H1 (cell line): ENCODE measurements around the gene HS1BP3.

Experiments
- ASH2L ChIP-seq: fragments of 200-600, 300-600 bp; sonication (generic); IDR thresholded peaks from one replicate; pipeline ENCODE4 v1.7.1; 2017; ENCODE audit warnings: low read length
- BRCA1 ChIP-seq: IDR thresholded peaks from 2 replicates; pipeline ENCODE4 v1.6.1; 2012; ENCODE audit warnings: low read depth, low read length, improper control_type of control experiment
- CEBPB ChIP-seq: IDR thresholded peaks from 2 replicates; pipeline ENCODE4 v1.6.1; 2012; ENCODE audit warnings: low read depth, low read length
- CHD1 ChIP-seq: IDR thresholded peaks from 2 replicates; pipeline ENCODE4 v1.6.1; 2012; ENCODE audit warnings: low read depth, low read length, improper control_type of control experiment
- CHD2 ChIP-seq: IDR thresholded peaks from 2 replicates; pipeline ENCODE4 v1.6.1; 2012; ENCODE audit warnings: low read length, improper control_type of control experiment
- CTBP2 ChIP-seq: IDR thresholded peaks from 2 replicates; pipeline ENCODE4 v1.7.0; 2011; ENCODE audit warnings: borderline replicate concordance, mild to moderate bottlenecking, moderate library complexity, mixed read lengths, low read length; ENCODE audit not compliant: insufficient read depth, insufficient read length
- CTCF ChIP-seq, 3 experiments: IDR thresholded peaks; 1 replicate in 2 of 3; 2 replicates in 1 of 3; pipeline versions ENCODE4 v1.5.1 to v1.6.1; 2011; ENCODE audit warnings: low read length in 3 of 3, mild to moderate bottlenecking in 3 of 3, inconsistent platforms in 2 of 3, low read depth in 1 of 3, moderate library complexity in 1 of 3; ENCODE audit not compliant: insufficient read depth in 1 of 3; ENCODE audit errors: control extremely low read depth in 1 of 3
- GABPA ChIP-seq: IDR thresholded peaks from 2 replicates; pipeline ENCODE4 v1.6.1; 2011; ENCODE audit warnings: mild to moderate bottlenecking, low read length, moderate library complexity, borderline replicate concordance; ENCODE audit not compliant: insufficient read depth
- POLR2A ChIP-seq, 2 experiments: IDR thresholded peaks; 1 replicate in 1 of 2; 2 replicates in 1 of 2; pipeline ENCODE4 v1.6.1; 2011; ENCODE audit warnings: low read depth in 2 of 2, low read length in 2 of 2, mild to moderate bottlenecking in 2 of 2; ENCODE audit errors: control extremely low read depth in 1 of 2
- TBP ChIP-seq: IDR thresholded peaks from 2 replicates; pipeline ENCODE4 v1.6.1; 2011; ENCODE audit warnings: low read depth, low read length, improper control_type of control experiment
- TCF12 ChIP-seq: IDR thresholded peaks from 2 replicates; pipeline ENCODE4 v1.6.1; 2011; ENCODE audit warnings: low read depth, mild to moderate bottlenecking, low read length

GRCh38 chr2:20569464-20570223 is 81.3 kb downstream of the HS1BP3 start:
- TF ChIP-seq CEBPB = no peak
- no peak for TF ChIP-seq CTCF (IDR thresholded peaks at IDR 0.05; ENCODE audit: control extremely low read depth in 1 of 3, insufficient read depth in 1 of 3, low read depth in 1 of 3, low read length in 3 of 3)
- no peak for TF ChIP-seq CTBP2
- TF ChIP-seq CHD2 = no peak
- no peak for TF ChIP-seq ASH2L
- no peak for TF ChIP-seq CHD1
- no peak for TF ChIP-seq POLR2A (IDR thresholded peaks at IDR 0.05; ENCODE audit: control extremely low read depth in 1 of 2, low read depth in 2 of 2, low read length in 2 of 2)
- no peak for TF ChIP-seq TBP
- TF ChIP-seq GABPA = no peak
- TF ChIP-seq TCF12 = no peak
- TF ChIP-seq BRCA1 = no peak
